Esophagus squamous epithelium (tissue), 4 donors: Measurements from ENCODE around the gene AKAP11.

Source experiments
- CTCF ChIP-seq, 6 experiments: fragments of 450-650 bp in 4 of 6; fragments of 200-600 bp in 2 of 6; sonication (generic) in 2 of 6; IDR thresholded peaks; one replicate each; pipeline ENCODE4 v1.5.1; 2016 to 2019; ENCODE audit warnings: antibody characterized with exemption in 6 of 6, mild to moderate bottlenecking in 4 of 6, moderate library complexity in 4 of 6
- POLR2A ChIP-seq, 4 donors: fragments of 450-650 bp; IDR thresholded peaks; one replicate each; pipeline ENCODE4 v1.6.1; 2017; ENCODE audit warnings: antibody characterized with exemption in 4 of 4, mild to moderate bottlenecking in 4 of 4, moderate library complexity in 3 of 4

- TF ChIP-seq CTCF (IDR thresholded peaks at IDR 0.05) (no peak), POLR2A (IDR thresholded peaks at IDR 0.05) (no peak)
Observed at GRCh38 chr13:42228527-42228926, 43.4 kb upstream of the AKAP11 start.
